ENCODE results near the gene TRIM63. TPM values are rescaled to one million over a fixed set of nuclear protein-coding genes. Genes with fewer than 3 reads are reported as not detected.
A peak's percentile ranks its signal among the peaks of the same experiment; 100 is the strongest.

The TRIM63 gene
- total and polyA plus RNA-seq, 8 donors, result 0.09 to 0.52 (median 0.33) TPM; not detected in 2

- H3K36me3 ChIP-seq, result no peaks in the 10 kb centered on the region
- WGBS, 2 donors, result 88 to 91% methylated on average over 13 of the region's 13 CpGs
- no peaks in the 10 kb centered on the region for H3K4me1 ChIP-seq
- H3K27me3 ChIP-seq, result no peaks in the 10 kb centered on the region
- no peak overlapping the region for H3K27ac ChIP-seq
- ATAC-seq, result no peak
- TF ChIP-seq, protein P1, sequence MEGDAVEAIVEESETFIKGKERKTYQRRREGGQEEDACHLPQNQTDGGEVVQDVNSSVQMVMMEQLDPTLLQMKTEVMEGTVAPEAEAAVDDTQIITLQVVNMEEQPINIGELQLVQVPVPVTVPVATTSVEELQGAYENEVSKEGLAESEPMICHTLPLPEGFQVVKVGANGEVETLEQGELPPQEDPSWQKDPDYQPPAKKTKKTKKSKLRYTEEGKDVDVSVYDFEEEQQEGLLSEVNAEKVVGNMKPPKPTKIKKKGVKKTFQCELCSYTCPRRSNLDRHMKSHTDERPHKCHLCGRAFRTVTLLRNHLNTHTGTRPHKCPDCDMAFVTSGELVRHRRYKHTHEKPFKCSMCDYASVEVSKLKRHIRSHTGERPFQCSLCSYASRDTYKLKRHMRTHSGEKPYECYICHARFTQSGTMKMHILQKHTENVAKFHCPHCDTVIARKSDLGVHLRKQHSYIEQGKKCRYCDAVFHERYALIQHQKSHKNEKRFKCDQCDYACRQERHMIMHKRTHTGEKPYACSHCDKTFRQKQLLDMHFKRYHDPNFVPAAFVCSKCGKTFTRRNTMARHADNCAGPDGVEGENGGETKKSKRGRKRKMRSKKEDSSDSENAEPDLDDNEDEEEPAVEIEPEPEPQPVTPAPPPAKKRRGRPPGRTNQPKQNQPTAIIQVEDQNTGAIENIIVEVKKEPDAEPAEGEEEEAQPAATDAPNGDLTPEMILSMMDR (IDR thresholded peaks at IDR 0.05), result no peak
- H3K4me3 ChIP-seq, result no peak overlapping the region
- intact Hi-C loops (cut with DNase I), result no loop called here
- no peak for DNase-seq
- H3K9me3 ChIP-seq, result no peaks in the 10 kb centered on the region
- no peak for FAIRE-seq
These were observed 44.4 kb downstream of the TRIM63 start for GRCh38 chr1:26023009-26023408.

DNA sequence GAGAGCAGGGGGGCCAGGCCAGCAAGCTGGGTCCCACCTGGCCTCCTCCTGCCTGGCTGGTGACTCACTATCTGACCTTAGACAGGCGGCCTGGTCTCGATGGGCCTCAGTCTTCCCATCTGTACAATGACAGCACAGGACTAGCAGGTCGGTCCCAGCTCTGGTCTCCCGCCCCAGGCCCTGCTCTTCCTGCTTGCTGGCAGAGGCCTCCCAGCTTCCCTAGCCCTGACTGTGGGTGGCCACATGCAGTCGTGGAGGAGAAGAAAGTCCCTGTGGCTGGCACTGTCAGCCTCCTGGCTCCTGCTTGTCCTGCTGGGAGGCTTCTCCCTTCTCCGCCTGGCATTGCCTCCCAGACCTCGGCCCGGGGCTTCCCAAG lies 45.0 kb downstream of the TRIM63 start:
- no peak overlapping the region for H3K27ac ChIP-seq
- WGBS, 2 donors, result 87 to 88% methylated on average over 8 of the region's 8 CpGs
- H3K36me3 ChIP-seq, result no peaks in the 10 kb centered on the region
- DNase-seq (no peak), FAIRE-seq (no peak), ATAC-seq (no peak)
- intact Hi-C loops (cut with DNase I), result no loop called here
- no peaks in the 10 kb centered on the region for H3K9me3 ChIP-seq
- no peaks in the 10 kb centered on the region for H3K27me3 ChIP-seq
- TF ChIP-seq, protein P1 (IDR thresholded peaks at IDR 0.05), result no peak
- H3K4me3 ChIP-seq, result no peak overlapping the region
- H3K4me1 ChIP-seq, result no peaks in the 10 kb centered on the region

DNA sequence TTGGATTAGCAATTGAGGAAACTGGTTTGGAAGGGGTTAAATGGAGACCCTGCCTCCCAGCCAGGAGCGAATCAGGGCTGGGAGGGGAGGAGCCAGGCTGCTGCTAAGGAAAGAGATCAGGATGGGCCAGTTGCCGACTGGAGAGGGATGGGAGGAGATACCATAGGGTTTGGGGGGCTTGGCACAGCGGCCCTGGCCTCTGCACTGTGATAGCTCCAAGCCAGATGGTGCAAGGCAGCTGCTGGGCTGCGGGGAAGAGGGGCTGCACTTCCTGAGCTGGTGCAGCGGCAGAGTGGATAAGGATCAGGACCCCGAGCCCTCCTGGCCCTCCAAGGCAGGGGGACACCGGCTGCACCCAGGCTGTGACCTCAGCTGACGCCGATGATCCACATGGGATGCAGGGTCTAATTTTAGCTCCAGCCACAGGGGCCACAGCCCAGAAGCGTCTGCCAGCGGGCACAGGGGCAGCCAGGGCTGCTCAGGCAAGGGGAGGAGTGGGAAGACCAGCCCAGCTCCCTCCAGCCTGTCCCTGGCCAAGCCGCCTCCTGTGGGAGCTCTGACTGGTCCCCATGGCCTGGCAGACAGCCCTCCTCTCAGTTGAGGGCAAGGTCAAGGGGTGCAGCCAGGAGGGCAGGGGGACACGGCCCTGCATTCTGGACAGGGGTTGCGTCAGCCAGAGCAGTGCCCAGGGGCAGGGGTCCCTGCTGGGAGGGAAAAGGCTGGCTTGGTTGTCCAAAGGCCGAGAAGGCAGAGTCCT lies 45.6 kb downstream of the TRIM63 start, which contains the start of gene EXTL1:
EXTL1 (plus strand) TSS at position 129 of the 757 bp plus-strand sequence. CDS start 872 bp downstream, outside the sequence.
- H3K27ac ChIP-seq, result no peak within 1 kb of the TSS
- H3K36me3 ChIP-seq, result no peaks in the 10 kb centered on the region
- peak in 1 of 6 donors; percentile 33 for DNase-seq
- no peak within 1 kb of the TSS for H3K4me3 ChIP-seq
- TF ChIP-seq, protein P1 (IDR thresholded peaks at IDR 0.05), result no peak
- intact Hi-C loops (cut with DNase I), result no loop called here
- H3K27me3 ChIP-seq, result no peaks in the 10 kb centered on the region
- ATAC-seq, result peak in 2 of 4 donors; percentile 9 to 29
- no peaks in the 10 kb centered on the region for H3K4me1 ChIP-seq
- 70 to 71% methylated on average over 15 of the region's 15 CpGs for WGBS, 2 donors
- H3K9me3 ChIP-seq, result no peaks in the 10 kb centered on the region
- FAIRE-seq, result no peak

DNA sequence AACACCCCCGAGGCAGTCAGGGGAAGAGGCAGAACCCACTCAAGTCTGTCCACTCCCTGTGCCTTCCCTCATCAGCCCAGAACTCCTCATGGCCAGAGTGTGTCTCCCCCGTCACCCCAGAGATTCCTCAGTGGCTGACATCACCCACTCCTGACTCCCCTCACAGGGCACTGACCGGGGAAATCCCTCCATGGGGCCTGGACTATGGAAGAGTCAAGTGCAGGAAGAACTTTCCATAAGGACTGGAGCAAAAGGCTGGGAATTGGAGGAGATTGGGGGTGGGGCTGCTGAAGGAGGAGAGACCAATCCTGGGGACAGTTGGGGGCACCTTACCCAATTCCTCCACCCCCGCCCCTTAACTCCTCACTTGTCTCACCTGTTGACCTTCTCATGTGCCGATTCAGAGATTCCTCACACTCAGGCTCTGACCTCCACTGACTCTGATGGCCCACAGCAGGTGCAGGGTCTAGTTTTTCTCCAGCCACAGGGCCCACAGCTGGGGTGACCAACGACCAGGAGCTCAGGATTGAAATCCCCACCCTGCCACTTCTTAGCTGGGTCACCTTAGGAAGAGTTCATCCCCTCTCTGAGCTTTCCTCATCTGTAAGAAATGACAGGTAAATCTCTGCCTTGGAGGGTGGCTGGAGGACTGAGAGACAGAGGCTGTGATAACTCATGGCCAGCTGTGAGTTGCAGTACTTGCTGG lies 46.3 kb downstream of the TRIM63 start:
- no peak overlapping the region for H3K27ac ChIP-seq

More for the DNA sequence above, 46.3 kb downstream of the TRIM63 start:
- ATAC-seq (no peak), DNase-seq (no peak), FAIRE-seq (no peak)
- Histone ChIP-seq H3K36me3 (no peaks in the 10 kb centered on the region), H3K27me3 (no peaks in the 10 kb centered on the region), H3K9me3 (no peaks in the 10 kb centered on the region), H3K4me3 (no peak overlapping the region), H3K4me1 (no peaks in the 10 kb centered on the region)
- TF ChIP-seq, protein P1 (IDR thresholded peaks at IDR 0.05), result no peak
- 71 to 76% methylated on average over 6 of the region's 6 CpGs for WGBS, 2 donors
- intact Hi-C loops (cut with DNase I), result no loop called here
